Spleen (tissue), 11 donors: ENCODE results near the gene PRPF40B. TPM values are rescaled to one million over a fixed set of nuclear protein-coding genes. Genes with fewer than 3 reads are reported as not detected.

Experiments used
- DNase-seq: peaks from one replicate; pipeline ENCODE4 v3.0.0-alpha.2; 2020
- H3K27ac ChIP-seq, 8 donors: fragments of 200-600 bp; sonication (generic) in 7 of 8; 1 replicate in 4 of 8; 2 replicates in 4 of 8; pipeline versions ENCODE4 v1.5.0 to v1.8.0; 2016 to 2021; ENCODE audit warnings: inconsistent platforms in 4 of 8, mild to moderate bottlenecking in 4 of 8, moderate library complexity in 1 of 8
- H3K27me3 ChIP-seq, 7 donors: fragments of 200-600 bp; sonication (generic) in 6 of 7; replicated peaks in 1 of 7; 1 replicate in 4 of 7; 2 replicates in 3 of 7; pipeline versions ENCODE4 v1.5.0 to v1.8.0; 2016 to 2021; ENCODE audit warnings: inconsistent platforms in 3 of 7, mild to moderate bottlenecking in 1 of 7
- H3K36me3 ChIP-seq, 6 donors: fragments of 200-600 bp; sonication (generic) in 5 of 6; 1 replicate in 4 of 6; 2 replicates in 2 of 6; pipeline versions ENCODE4 v1.5.0 to v1.8.0; 2016 to 2021; ENCODE audit warnings: inconsistent platforms in 2 of 6
- H3K4me1 ChIP-seq, 6 donors: fragments of 200-600 bp; sonication (generic) in 5 of 6; 1 replicate in 3 of 6; 2 replicates in 3 of 6; pipeline versions ENCODE4 v1.5.0 to v1.8.0; 2016 to 2021; ENCODE audit warnings: inconsistent platforms in 3 of 6
- H3K4me3 ChIP-seq, 8 donors: fragments of 200-600 bp; sonication (generic) in 7 of 8; 1 replicate in 4 of 8; 2 replicates in 4 of 8; pipeline versions ENCODE4 v1.5.0 to v1.8.0; 2016 to 2021; ENCODE audit warnings: inconsistent platforms in 4 of 8, mild to moderate bottlenecking in 4 of 8, moderate library complexity in 2 of 8
- H3K9me3 ChIP-seq, 8 donors: fragments of 200-600 bp; sonication (generic) in 7 of 8; 1 replicate in 4 of 8; 2 replicates in 4 of 8; pipeline versions ENCODE4 v1.5.0 to v1.8.0; 2016 to 2021; ENCODE audit warnings: inconsistent platforms in 4 of 8
- POLR2A ChIP-seq, 3 donors: fragments of 450-650 bp; IDR thresholded peaks; one replicate each; pipeline ENCODE4 v1.5.1; 2017; ENCODE audit warnings: antibody characterized with exemption in 3 of 3, mild to moderate bottlenecking in 1 of 3
- POLR2AphosphoS5 ChIP-seq, 3 donors: sonication (generic); formaldehyde crosslinking; IDR thresholded peaks; one replicate each; pipeline ENCODE4 v1.5.1; 2017; ENCODE audit warnings: antibody characterized with exemption in 3 of 3
- WGBS, 5 donors: extraction: QIAGEN DNeasy Blood & Tissue Kit in 3 of 5; methylation state at CpG; one replicate each; pipeline versions ENCODE4 v1.1.5 to v1.1.7; 2013 to 2018; 5-methylcytosine and 5-hydroxymethylcytosine counted together
- intact Hi-C: fragments of 100-400 bp; cut with DNase I; formaldehyde crosslinking; loops from one replicate; pipeline ENCODE4 v1.15.0; 2023; ENCODE audit warnings: low total_unique reads
- polyA plus RNA-seq, 3 donors: library from polyadenylated mRNA; stranded (reverse); fragments of 200-250 nt; gene quantifications; one replicate each; pipeline ENCODE4 v1.2.1, GENCODE V29; 2013
- total RNA-seq, 7 donors: library from RNA; depleted of rRNA in 3 of 7; stranded (reverse); fragments of >200 nt in 3 of 7; fragmentation: NEBNext Ultra II Directional in 4 of 7; extraction: Animal tissue kit (Norgen Biotek cat#: 25700) in 4 of 7; gene quantifications; one replicate each; pipeline versions ENCODE4 v1.1.0 to v1.2.1, GENCODE V29; 2016 to 2021
- TF ChIP-seq, protein P1 (sequence below), 11 experiments: fragments of 200-600 bp in 7 of 11; fragments of 450-650 bp in 4 of 11; sonication (generic) in 4 of 11; IDR thresholded peaks in 8 of 11; conservative IDR thresholded peaks in 3 of 11; 1 replicate in 7 of 11; 2 replicates in 4 of 11; pipeline versions ENCODE4 v1.4.0 to v1.8.0; 2016 to 2021; ENCODE audit warnings: antibody characterized with exemption in 11 of 11, inconsistent platforms in 4 of 11, mild to moderate bottlenecking in 1 of 11
- donor health status: healthy with polysubstance abuse.
- donor health status: DM: no; HTN: no; CAD: no; lungs with moderate emphysema.
- donor health status: DM: no; HTN: no; CAD: no.
- donor health status: Bipolar disorder and iron deficiency.
- donor health status: healthy.
- donor health status: DM: no; HTN: no; CAD: no.
- donor health status: DM: yes; HTN: yes; CAD: no.

PRPF40B gene
- total and polyA plus RNA-seq, 10 donors, result 5.9 to 28.3 (median 19.0) TPM

DNA sequence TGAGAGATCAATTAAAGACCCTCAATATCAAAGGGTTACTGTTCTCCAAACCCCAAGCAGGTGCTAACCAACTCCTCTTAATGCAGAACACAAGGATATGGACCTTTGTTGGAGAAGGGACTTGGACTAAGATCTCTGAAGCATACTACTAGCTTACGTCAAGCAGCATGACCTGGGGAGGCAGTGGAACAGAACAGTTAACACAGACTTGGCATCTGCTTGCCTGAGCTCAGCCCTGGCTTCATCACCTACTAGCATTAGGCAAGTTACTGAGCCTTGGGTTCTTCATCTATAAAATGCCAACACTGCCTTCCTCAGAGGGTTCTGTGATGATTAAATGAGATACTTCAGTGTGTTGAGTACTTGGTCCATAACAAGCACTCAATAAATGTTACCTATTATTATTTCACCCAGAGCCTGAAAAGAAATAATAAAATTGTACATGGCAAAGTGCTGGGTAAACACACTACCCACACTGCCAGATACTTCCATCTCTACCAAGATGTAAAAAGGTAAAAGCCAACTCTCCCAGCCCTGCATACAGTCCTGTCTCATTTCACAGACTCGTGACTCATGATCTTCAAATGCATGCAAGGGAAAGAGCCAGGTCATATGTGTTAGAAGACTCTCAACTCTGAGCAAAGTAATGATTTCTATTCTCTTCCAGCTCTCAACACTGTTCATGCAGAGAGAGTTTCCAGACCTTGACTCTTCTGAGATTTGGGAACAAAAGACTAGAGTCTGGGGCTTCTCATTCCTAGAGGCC is 44.1 kb downstream of the PRPF40B start:
- WGBS, 5 donors, result 72 to 91% (median 87%) methylated on average over 2 of the region's 2 CpGs
- intact Hi-C loops, result no loop called here
- no peak for DNase-seq
- Histone ChIP-seq H3K36me3 (peaks cover 0 to 9% (median 0%) of the 10 kb centered on the region in 6 donors), H3K4me3 (no peak overlapping the region), H3K27me3 (no peaks in the 10 kb centered on the region), H3K4me1 (peaks cover 56 to 100% (median 89%) of the 10 kb centered on the region in 6 donors), H3K27ac (peak overlapping the region in 2 of 8 donors; percentile 15 to 48), H3K9me3 (no peaks in the 10 kb centered on the region)
- TF ChIP-seq POLR2A (IDR thresholded peaks at IDR 0.05) (no peak), POLR2AphosphoS5 (IDR thresholded peaks at IDR 0.05) (no peak)
- TF ChIP-seq, protein P1, sequence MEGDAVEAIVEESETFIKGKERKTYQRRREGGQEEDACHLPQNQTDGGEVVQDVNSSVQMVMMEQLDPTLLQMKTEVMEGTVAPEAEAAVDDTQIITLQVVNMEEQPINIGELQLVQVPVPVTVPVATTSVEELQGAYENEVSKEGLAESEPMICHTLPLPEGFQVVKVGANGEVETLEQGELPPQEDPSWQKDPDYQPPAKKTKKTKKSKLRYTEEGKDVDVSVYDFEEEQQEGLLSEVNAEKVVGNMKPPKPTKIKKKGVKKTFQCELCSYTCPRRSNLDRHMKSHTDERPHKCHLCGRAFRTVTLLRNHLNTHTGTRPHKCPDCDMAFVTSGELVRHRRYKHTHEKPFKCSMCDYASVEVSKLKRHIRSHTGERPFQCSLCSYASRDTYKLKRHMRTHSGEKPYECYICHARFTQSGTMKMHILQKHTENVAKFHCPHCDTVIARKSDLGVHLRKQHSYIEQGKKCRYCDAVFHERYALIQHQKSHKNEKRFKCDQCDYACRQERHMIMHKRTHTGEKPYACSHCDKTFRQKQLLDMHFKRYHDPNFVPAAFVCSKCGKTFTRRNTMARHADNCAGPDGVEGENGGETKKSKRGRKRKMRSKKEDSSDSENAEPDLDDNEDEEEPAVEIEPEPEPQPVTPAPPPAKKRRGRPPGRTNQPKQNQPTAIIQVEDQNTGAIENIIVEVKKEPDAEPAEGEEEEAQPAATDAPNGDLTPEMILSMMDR (IDR thresholded peaks at IDR 0.05 in 8 of 11, conservative IDR thresholded peaks at IDR 0.05 in 3 of 11), result no peak

DNA sequence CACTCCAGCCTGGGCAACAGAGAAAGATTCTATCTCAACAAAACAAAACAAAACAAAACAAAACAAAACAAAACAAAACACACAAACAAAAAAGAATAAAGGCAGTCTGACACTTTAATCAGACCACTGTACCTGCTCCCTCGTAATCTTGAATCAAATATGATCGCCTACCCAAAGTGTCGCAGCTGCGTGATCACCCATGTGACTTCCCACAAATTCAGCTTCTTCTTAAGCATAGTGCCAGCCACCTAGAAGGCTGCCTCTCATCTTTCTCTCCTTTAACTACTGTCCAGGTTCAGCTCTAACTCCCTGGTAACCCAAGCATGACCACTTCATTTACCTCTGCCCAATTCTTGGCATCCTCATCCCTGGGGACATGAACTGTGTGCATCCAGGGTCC is 46.4 kb downstream of the PRPF40B start:
- Histone ChIP-seq H3K36me3 (peaks cover 0 to 9% (median 0%) of the 10 kb centered on the region in 6 donors), H3K4me1 (peaks cover 58 to 100% (median 87%) of the 10 kb centered on the region in 6 donors), H3K27ac (peak overlapping the region in 6 of 8 donors; percentile 72 to 91 (median 86)), H3K4me3 (no peak overlapping the region), H3K9me3 (no peaks in the 10 kb centered on the region), H3K27me3 (no peaks in the 10 kb centered on the region)
- intact Hi-C loops, result no loop called here
- WGBS, 5 donors, result 50 to 88% (median 81%) methylated on average over 4 of the region's 4 CpGs
- no peak for TF ChIP-seq POLR2A (IDR thresholded peaks at IDR 0.05)
- no peak for TF ChIP-seq POLR2AphosphoS5 (IDR thresholded peaks at IDR 0.05)
- TF ChIP-seq, protein P1 (IDR thresholded peaks at IDR 0.05 in 8 of 11, conservative IDR thresholded peaks at IDR 0.05 in 3 of 11), result no peak
- DNase-seq, result no peak

DNA sequence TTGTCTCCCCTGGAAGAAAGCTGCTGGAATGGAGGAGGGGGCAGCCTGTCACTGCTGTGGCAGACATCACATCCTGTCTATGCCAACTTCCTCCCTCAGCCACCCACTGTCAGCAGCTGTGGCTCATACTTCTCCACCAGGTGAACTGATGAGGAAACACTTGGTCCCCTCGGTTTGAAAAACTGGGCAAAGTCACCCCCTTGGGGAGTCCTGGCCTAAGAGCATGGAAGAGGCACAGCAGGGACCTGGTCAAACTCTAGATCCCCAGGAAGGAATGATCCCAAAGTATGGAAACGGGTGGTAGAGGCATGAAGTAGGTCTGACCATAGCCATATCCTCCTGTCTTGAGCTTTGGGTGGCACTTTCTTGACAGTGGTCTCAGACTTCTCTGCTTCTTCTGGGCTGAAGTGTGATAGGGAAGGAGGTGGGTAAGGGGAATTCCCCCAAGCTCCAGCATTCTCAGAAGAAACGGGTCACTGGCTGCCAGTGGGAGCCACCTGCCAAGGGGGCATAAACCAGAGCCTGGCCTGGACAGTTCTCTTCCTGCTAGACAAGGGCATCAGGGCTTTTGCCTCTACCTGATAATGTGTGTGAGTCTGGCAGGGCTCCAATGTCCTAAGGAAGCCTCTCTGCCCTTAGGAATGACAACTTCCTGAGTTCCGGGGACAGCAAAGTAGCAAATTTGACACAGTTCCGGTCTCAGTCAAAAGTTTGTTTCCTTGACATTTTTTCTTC is 47.8 kb downstream of the PRPF40B start:
- no peaks in the 10 kb centered on the region for H3K36me3 ChIP-seq
- peak overlapping the region in 1 of 8 donors; percentile 35 for H3K4me3 ChIP-seq
- no peaks in the 10 kb centered on the region for H3K27me3 ChIP-seq
- intact Hi-C loops, result no loop called here
- H3K27ac ChIP-seq, result peak overlapping the region; percentile 2 to 91 (median 83)
- 10 to 19% (median 13%) methylated on average over 5 of the region's 5 CpGs for WGBS, 5 donors
- no peaks in the 10 kb centered on the region for H3K9me3 ChIP-seq
- TF ChIP-seq POLR2AphosphoS5 (IDR thresholded peaks at IDR 0.05) (peak in 1 of 3 donors; percentile 53), POLR2A (IDR thresholded peaks at IDR 0.05) (no peak)
- TF ChIP-seq, protein P1 (IDR thresholded peaks at IDR 0.05 in 8 of 11, conservative IDR thresholded peaks at IDR 0.05 in 3 of 11), result peak in 5 of 11 experiments; percentile 13 to 45 (median 31)
- H3K4me1 ChIP-seq, result peaks cover 53 to 99% (median 77%) of the 10 kb centered on the region in 6 donors
- peak; percentile 88 for DNase-seq
